Stimulated activated CD4-positive, alpha-beta T cell treated with anti-CD3 and anti-CD28 coated beads, TNF-alpha, amount 100 ng/mL, for 24 hours (primary cell): Measurements from ENCODE around the gene ELK4.
"Not testable (repeated sequence)": the region's sequence is repeated elsewhere in the genome, so short reads cannot be mapped to it uniquely, and the experiment has no call there.

Experiments
- DNase-seq, 3 experiments: peaks; one replicate each; pipeline ENCODE4 v3.0.0-alpha.2; 2020; ENCODE audit warnings: low read depth in 3 of 3

The ELK4 gene

DNA sequence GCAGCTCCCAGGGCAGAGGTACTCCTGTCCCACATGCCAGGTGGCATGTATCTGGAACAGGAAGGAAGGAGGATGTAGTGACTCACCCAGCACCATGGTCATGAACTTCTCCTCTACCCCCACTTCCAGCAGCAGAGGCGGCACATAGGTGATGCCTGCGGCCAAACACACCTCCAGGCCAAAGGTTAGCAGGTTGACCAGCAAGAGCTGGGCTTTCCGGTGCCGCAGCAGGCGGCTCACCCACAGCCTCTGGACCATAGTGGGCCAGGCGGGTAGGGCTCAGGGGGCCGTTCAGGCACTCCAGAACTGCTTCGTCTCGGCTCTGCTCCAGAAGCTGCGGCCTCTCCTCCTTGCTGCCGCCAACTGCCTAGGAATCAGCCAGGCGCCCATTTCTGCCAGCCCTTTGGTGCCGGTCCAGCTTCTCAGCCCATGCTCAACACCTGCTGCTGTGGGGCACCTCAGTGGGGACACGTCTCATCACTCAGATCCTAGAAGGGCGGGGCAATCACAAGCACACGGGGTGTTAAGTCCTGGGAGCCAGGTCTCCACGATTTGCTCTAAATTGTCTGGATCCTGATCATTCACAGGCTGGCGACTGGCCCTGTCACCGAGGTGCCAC lies 32.7 kb upstream of the ELK4 start:
- no peak for DNase-seq

DNA sequence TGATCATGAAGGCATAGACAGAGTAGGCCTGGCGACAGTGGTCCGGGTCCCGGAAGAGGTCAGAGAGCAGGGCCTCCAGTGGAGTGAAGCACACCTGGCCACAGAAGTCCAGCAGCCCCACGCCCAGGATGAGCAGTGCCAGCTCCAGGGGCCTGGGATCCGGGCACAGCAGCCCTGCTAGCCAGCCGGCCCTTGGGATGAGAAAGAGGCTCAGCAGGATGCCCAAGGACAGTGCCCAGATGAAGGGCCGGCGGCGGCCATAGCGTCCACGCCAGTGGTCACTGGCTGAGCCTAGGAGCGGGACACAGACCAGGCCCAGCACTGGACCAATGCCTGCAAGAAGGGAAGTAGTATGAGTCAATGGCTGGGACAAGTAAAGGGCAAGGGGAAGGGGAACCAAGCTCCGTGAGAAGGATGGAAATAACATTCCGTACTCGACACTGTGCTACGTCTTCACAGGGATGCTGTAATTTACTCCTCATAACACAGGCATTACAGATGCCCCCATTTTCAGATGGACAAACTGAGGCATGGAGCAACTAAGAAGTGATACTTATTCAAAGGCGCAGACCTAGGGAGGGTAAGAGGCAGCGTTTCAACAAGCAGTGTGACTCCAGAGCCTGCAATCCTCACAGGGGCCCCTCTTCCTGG lies 31.6 kb upstream of the ELK4 start:
- no peak for DNase-seq

DNA sequence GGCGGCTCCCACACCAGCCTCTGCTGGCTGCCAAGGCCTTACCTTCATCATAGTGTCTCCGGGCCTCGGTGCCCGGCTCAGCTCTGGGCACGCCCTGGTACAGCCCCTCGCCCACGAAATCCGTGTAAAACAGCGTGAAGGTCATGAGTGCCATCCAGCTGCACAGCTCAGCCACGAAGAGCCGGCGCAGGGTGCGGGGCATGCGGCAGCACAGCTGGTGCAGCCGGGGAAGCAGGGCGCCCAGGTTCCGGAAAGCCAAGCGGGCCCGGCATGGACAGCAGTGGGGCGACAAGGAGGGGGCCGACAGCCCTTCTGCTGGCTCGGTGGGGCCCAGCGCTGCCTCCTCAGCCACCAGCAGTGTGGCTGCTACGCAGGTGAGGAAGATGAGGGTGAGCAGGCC lies 31.0 kb upstream of the ELK4 start:
- DNase-seq: no peak

DNA sequence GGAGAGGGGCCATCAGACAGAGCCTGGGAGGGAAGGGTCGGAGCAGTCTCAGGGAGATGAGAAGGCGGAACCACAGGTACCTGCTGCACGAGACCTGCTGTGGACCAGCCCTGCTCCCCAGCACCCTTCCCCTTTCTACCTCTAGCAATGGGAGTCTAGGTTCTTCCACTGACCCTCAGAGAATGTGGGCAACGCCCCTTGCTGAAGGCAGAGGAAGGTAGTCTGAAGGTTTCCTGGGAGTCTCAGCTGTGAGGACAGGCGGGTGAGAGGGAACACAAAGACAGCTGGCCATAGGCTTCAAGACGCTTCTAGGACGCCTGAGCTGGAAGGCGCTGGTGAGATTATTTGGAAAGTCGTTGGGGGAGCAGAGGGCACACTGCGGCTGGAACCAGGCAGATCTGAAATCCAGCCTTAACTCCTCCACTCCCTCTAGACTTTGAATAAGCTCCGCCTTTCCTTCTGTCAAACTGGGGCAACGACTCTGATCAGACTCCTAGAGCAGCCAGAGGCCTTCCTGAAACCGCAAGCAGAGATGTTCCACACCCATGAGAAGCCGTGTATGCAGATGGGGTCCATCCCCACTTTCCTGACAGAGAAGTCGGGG lies 30.4 kb upstream of the ELK4 start:
- no peak for DNase-seq

DNA sequence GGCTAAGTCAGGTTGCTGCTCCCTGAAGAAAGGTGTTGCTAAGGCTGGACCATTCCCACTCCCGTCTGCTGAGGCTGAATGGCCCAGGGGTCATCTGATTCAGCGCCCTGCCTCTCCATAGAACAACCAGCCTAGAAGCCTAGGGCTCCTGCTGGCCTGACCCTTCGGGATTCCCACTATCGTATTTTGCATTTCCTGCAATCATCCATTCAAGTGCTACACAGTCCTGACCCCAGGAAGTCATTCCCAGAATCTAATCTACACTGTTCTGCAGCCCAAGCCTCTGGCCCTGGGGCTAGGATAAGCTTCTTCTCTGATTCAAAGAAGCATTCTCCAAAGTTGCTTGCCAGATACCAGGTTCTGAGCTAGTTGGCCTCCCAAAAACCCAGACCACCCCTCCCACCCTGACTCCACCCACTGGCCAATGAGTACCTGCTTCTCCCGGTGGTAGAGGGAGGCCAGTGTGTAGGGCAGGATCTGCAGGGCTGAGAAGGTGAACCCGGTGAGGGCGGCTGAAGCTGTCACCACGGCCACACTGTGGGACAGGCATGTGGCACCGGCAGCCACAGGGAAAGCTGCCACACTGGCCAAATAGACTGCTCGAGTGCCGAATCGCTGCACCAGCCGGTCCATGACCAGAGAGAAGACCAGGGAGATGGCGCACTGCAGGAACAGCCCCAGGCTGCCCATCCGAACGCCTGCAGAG lies 29.8 kb upstream of the ELK4 start:
- DNase-seq: no peak

DNA sequence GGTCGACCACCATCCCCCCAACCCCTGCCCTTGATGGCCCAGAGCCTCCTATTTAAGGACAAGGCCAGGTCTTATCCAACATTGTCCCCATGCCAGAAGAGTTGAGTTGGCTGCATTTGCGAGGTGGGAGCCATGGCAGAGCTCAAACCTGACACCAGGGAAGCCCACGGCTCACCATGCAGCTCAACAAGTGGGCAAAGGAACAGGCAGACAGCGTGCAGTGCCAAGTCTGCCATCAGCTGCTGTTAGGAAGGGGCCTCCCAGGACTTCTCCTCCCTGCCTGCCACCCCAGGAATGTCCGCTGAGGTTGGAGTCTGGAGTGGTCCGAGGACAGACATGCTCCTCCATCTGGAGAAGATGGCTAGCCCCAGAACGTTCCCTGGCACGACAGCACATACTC lies 28.6 kb upstream of the ELK4 start:
- DNase-seq: no peak

DNA sequence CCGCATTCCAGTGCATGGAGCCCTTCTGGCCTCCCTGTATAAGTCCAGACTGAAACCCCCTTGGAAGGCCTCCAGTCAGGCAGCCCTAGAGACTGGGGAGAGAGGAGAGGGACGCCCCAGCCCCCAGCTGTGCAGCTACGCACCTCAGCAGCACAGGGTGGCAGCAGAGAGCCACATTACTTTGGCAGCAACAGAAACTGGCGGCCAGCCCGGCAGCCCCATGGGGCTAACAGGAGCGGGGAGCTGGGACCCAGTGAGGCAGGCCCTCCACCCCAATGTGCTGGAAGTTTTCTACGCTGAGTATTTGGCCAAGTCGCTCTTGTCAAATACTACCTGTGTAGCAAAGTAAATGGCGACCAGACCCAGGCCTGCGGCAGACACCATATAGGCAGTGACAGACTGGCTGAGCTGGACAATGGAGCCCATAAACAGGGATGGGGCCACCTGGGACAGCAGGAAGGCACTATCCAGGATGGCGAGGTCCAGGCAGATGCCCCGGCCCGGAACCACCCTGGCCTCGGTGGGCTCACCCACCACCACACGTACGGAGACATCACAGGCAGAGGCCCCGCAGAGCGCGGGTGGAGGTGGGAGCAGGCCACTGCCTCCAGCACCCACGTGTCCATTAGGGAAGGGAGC lies 27.3 kb upstream of the ELK4 start:
- DNase-seq: peak; percentile 60 to 73 (median 60)

DNA sequence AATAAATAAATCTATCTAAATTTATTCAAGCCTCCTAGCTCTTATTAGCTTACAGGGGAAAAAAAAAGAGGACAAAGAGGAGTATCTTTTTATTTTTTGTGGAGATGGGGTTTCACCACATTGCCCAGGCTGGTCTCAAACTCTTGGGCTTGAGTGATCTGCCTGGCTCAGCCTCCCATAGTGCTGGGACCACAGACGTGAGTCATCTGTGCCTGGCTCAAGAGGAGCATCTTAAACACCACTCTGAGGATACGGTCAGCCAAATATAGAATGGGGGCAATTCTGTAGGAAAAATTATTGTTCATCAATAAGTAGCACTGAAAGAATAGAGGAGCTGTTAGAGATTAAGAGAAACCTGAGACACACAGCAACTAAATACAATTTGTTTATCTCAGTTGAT lies 24.4 kb upstream of the ELK4 start:
- no peak for DNase-seq

DNA sequence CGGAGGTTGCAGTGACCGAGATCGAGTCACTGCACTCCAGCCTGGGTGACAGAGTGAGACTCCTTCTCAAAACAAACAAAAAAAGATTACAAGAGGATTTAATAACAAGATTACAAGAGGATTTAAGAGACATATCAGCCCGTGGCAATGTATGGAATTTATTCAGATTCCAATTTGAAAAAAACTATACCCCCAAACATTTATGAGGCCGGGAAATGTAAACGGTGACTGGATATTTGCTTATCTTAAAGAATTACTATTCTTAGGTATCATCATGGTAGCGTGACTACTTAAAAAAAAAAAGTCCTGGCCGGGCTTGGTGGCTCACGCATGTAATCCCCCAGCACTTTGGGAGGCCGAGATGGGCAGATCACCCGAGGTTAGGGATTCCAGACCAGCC lies 21.2 kb upstream of the ELK4 start:
- DNase-seq: no peak

DNA sequence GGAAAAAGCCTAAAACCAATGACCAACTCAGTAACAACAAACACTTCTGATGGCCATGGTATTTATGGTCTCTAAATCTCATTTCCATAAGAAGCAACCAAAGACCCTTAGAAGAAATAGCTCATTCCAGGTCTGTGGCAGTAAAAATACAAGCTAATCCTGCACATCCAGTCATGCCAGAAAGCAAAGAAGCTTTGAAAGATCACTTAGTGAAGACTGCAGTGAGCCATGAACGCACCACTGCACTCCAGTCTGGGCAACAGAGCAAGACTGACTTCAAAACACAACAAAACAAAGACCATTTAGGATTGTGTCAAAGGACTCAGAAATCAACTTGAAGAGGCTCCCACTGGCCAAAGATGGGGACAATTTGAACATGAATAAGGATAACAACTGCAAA lies 18.4 kb upstream of the ELK4 start:
- DNase-seq: no peak

DNA sequence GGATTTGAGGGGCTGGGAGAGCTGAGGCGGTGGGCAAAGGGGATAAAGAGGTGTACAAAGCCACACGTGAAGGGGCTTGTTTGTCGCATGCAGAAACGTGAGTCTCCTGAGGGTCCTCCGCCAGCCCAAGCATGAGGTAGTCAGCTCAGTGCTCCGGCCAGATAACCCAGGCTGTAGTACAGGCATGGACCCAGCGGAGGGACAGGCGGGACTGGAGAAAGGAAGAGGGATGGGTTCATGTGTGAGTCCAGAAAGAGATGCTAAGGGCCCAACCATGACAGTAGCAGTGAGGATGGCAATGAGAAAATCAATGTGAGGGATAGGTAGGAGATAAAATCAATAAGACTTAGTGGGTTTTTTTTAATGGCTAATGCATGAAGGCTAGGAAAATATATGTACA lies 13.7 kb upstream of the ELK4 start:
- DNase-seq: no peak

DNA sequence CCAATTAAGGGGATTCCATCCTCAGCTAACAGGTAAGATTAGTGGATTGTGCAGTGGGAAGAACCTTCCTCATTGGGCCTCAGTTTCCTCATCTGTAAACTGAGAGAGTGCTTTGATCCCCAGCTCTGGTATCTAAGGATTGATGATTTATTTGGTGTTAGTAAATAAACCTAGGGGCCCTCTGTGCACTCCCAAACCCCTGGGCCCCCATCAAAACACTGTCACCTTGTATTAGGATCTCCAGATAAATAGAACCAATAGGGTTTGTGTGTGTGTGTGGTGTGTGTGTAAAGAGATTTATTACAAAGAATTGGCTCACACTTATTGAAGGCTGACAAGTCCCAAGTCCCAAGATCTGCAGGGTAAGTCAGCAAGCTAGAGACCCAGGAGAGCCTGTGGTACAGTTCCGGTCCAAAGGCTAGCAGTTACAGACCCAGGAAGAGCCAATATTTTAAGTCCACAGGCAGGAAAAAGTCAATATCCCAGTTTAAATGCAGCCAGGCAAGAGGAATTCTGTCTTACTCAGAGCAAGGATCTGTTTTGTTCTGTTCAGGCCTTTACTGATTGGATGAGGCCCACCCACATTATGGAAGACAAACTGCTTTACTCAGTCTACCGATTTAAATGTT lies 11.0 kb upstream of the ELK4 start:
- no peak for DNase-seq

DNA sequence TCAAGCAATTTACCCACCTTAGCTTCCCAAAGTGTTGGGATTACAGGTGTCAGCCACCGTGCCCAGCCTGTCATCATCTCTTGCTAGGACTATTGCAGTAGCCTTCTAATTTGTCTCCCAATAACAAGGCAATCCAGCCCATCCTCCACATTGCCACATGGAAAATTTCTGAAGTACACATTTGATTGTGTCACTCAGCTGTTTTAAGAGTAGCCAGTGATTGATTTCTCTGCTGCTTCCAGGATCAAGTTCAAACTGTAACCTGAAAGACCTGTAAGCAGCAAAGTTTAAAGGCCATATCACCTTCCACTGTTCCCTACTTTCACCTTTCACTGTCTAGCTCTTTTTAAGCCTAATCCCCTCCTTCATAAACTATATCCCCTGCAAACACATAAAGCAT lies 7.8 kb upstream of the ELK4 start:
- DNase-seq: no peak

DNA sequence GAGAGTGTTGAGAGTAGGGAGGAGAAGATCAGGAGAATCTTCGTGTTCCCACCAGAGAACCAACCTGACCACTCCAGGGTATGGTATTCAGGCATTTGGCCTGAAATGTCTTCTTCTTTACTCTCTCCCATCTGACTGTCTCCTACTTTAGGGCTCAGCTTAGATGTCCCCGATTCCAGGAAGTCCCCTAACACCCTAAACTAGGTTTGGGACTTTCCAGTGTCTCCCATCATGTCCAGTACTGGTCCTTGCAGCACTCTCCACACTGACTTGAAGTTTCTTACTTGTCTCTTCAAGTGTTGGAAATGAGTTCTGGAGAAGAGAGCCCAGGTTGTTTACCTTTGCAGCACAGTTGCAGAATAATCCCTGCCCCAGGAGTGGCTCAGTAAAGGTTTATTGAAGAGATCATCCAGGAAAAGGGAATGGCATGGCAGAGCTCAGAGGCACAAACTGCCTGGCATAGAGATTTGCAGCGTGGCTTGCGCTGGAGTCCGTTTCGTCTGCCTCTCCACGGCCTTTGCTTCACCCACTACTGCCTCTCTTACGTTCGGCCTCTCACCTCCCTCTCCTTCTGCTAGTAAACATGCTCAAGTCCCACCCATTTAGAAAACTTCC lies 6.2 kb upstream of the ELK4 start:
- DNase-seq: no peak

DNA sequence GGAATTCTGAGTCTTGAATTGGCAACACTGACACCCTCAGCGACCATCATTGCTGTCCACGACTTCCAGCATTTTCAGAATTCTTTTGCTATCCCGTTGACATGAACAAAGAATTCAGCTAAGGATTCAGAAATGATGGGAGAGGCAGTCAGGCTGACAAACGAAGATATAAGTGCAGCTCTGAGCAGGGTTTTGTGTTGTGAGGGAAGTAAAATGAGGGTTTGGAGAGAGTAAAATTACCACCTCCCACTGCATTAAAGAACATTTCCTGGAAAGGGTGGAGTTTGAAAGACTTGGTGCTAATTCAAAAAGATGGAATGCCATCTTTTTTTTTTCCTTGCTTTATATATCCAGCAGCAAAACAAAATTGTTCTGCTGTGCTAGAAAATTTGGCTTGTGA lies 4.9 kb upstream of the ELK4 start:
- no peak for DNase-seq

DNA sequence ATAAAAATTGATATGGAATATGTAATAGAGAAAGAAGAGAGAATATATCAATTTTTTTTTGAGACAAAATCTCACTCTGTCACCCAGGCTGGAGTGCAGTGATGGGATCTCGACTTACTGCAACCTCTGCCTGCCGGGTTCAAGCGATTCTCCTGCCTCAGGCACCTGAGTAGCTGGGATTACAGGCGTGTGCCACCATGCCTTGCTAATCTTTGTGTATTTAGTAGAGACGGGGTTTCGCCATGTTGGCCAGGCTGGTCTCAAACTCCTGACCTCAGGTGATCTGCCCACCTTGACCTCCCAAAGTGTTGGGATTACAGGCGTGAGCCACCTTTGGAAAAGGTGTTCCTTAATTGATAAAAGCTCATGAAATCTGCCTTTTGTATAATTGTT lies 4.3 kb upstream of the ELK4 start:
- not testable (repeated sequence) for DNase-seq

DNA sequence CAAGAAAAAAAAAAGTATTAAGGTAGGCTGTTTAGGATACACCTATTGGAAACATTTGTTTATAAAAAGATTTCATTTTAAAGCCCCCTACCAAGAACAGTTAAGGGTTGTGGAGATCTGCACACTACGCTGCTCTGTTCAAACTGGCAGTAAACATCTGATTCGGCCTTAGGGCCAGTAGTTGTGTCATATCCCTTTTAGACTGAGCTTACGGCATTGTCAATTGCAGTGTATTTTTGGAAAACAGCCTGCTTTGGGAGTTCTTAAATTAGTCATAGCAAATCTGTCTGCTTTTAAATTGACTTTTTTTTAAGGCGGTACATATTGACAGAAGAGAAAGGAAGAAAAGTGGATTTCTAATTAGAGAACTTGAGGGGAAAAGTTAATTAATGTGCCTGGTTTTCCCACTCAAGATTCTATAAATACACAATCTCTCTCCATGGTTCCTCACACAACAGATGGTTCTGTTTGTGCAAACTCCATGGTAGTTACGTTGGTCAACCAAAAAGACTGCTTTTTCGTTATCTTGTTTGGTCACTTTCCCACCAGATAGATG lies 1.7 kb upstream of the ELK4 start:
- DNase-seq: no peak

DNA sequence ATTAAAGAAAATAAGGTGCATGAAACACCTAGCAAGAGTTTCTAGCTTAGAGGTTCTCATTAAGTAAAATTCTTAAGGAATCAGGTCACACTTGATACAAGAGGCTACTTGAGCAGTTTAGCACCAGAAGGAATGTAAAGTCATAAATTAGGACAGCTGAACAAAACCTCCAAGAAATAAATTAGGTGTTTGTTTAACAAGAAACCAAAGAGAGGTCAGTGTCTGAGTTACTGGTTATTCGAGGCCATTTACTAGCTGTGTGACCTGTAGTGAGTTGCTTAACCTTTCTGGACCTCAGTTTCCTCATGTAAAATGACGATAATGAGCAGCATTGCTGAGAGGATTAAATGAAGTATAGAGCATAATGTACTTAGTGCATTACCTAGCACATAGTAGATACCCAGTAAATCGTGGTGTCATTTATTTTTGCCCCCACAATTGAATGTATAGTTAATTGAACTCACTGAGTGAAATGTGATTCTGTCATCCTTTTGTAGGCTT lies 908 bp upstream of the ELK4 start:
- no peak for DNase-seq

DNA sequence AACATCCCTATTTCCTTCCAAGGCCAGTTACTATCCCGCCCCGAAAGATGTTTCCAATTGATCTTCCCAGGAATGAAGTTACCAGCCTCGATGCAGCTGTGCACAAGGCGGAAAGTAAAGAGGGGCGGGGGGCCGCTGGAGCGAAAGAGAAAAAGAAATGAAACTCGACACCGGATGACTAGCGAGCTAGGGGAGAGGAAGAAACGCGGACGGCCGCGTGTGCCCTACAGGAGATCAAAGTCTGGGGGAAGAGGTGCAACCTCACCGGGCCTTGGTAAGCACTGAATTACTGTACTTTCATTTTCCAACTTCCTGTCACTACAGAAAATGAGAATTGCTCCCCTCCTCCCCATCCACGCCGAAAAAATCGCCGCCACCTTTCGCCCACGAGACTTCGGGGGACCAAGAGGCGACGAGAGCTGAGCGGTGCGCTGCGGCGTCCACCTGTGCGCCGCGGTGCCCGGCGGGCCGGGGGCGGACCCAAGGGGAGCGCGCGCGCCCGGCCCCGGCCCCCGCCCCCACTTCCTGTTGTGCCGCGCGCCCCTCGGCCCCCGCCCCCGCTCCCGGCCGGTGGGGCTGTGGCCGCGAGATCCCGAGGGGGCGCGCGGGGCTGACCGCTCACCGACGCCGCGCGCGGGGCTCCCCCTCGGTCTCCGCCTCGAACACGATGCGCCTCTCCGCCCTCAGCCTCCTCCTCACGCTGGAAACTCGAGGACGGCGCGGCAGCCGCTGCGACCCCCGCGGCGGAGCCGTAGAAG lies 622 bp downstream of the ELK4 start:
- DNase-seq: peak; percentile 64 to 80 (median 77)

DNA sequence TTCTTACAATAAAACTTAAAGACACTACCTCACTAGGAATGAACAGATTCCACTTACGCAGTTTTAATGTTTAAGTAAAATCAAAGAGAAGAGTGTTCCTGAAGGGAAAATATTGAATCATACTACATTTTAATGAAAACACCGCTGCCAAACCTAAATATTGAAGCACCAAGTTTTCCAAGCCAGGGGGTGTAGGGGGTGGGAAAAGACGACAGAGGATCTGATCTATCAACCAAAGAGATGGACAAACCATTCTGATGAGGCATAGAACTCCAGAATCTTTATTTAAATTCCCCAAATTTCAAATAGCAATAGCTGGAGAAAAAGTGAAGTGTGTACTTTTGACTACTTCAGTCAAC lies 1.2 kb downstream of the ELK4 start:
- DNase-seq: no peak
